Measurements from ENCODE around the gene CRPPA.
"Not testable (repeated sequence)": the region's sequence is repeated elsewhere in the genome, so short reads cannot be mapped to it uniquely, and the experiment has no call there.

CRPPA gene

DNA sequence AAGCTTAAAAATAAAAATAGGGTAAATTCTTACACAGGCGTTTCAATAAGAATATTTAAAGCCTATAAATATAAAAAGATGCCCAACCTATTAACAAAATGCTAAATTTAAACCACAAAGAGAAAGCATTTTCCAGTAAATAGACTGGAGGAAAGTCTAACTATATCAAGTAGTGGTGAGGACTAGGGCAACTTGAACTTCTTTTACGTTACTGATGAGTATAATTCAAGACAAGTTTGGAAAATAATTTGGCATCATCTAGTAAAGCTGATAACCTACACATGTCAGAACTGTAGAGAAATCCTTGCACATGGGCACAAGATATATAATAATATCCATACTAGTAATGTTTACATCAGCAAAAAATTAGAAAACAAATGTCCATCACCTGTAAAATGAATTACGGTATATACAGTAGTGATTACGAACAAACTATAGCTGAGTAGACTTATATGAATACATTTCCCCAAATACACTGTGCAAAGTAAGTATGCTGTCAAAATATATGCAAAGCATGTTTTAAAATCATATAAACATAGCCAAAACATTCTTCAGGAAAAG lies 27.4 kb downstream of the CRPPA start:
- no peak for TF ChIP-seq SP3 (tag by site-specific recombination; IDR thresholded peaks at IDR 0.05)
- TF ChIP-seq, protein P1, sequence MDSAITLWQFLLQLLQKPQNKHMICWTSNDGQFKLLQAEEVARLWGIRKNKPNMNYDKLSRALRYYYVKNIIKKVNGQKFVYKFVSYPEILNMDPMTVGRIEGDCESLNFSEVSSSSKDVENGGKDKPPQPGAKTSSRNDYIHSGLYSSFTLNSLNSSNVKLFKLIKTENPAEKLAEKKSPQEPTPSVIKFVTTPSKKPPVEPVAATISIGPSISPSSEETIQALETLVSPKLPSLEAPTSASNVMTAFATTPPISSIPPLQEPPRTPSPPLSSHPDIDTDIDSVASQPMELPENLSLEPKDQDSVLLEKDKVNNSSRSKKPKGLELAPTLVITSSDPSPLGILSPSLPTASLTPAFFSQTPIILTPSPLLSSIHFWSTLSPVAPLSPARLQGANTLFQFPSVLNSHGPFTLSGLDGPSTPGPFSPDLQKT (IDR thresholded peaks at IDR 0.05; ENCODE audit: borderline replicate concordance, low read depth, low read length) = no peak
- TF ChIP-seq ZEB2 (tag by site-specific recombination; IDR thresholded peaks at IDR 0.05) = no peak
- peak; percentile 87 for TF ChIP-seq ZNF184 (tag by site-specific recombination; IDR thresholded peaks at IDR 0.05)
- TF ChIP-seq ZNF202 (tag by site-specific recombination; IDR thresholded peaks at IDR 0.05; ENCODE audit: borderline replicate concordance) = no peak
- TF ChIP-seq KLF16 (tag by site-specific recombination; IDR thresholded peaks at IDR 0.05) = no peak
- no peak for TF ChIP-seq ZNF140 (tag by site-specific recombination; IDR thresholded peaks at IDR 0.05)
- TF ChIP-seq, protein P2, sequence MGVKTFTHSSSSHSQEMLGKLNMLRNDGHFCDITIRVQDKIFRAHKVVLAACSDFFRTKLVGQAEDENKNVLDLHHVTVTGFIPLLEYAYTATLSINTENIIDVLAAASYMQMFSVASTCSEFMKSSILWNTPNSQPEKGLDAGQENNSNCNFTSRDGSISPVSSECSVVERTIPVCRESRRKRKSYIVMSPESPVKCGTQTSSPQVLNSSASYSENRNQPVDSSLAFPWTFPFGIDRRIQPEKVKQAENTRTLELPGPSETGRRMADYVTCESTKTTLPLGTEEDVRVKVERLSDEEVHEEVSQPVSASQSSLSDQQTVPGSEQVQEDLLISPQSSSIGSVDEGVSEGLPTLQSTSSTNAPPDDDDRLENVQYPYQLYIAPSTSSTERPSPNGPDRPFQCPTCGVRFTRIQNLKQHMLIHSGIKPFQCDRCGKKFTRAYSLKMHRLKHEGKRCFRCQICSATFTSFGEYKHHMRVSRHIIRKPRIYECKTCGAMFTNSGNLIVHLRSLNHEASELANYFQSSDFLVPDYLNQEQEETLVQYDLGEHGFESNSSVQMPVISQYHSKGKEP (tag by site-specific recombination; IDR thresholded peaks at IDR 0.05) = no peak
- POLR2A ChIA-PET = no interaction called here
- Histone ChIP-seq H3K27ac (ENCODE audit: extremely low read depth, low read depth, low read length) (no peak overlapping the region), H3K4me3 (ENCODE audit: low read depth, low read length) (no peak overlapping the region), H3K4me1 (ENCODE audit: control insufficient read depth, insufficient read depth, low read length) (no peaks in the 10 kb centered on the region), H3K36me3 (ENCODE audit: control insufficient read depth in 2 of 2, insufficient read depth in 1 of 2, low read length in 2 of 2) (no peaks in the 10 kb centered on the region), H3K9me3 (ENCODE audit: control insufficient read depth, insufficient read depth, low read depth, low read length) (no peaks in the 10 kb centered on the region)
- CTCF ChIA-PET = interaction anchor here (1.0 kb wide), 1 partner anchor 246 kb away, joined by 3 read pairs; no protein-coding TSS in a partner anchor

DNA sequence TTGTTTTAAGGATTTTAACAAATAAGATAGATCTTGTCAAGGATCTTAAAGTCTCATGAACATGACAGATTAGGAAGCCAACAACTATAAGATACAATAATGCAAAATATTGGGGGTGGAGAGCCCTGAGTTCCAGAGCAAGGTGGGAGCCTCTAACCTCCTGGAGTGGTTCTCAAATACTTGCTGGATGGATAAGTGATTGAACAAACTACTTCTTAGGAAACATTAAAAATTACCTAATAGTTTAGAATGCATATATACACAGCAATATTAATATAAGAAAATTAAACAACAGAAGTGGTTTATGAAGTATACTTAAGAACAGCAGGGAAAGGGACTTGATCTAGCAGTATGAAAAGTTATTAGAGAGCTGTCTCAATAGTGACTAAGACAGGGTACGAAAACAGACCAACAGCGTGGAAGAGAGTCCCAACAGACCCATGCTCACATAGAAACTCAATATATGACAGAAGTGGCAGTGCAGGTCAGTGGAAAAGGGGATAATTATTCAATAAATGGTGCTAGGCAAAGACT lies 28.3 kb downstream of the CRPPA start:
- Histone ChIP-seq H3K4me3 (ENCODE audit: low read depth, low read length) (no peak overlapping the region), H3K9me3 (ENCODE audit: control insufficient read depth, insufficient read depth, low read depth, low read length) (no peaks in the 10 kb centered on the region), H3K36me3 (ENCODE audit: control insufficient read depth in 2 of 2, insufficient read depth in 1 of 2, low read length in 2 of 2) (no peaks in the 10 kb centered on the region), H3K4me1 (ENCODE audit: control insufficient read depth, insufficient read depth, low read length) (no peaks in the 10 kb centered on the region), H3K27ac (ENCODE audit: extremely low read depth, low read depth, low read length) (no peak overlapping the region)
- TF ChIP-seq ZNF571 (tag by site-specific recombination; IDR thresholded peaks at IDR 0.05) (no peak), ZNF221 (tag by site-specific recombination; IDR thresholded peaks at IDR 0.05; ENCODE audit: borderline replicate concordance) (no peak)
- TF ChIP-seq, protein P3, sequence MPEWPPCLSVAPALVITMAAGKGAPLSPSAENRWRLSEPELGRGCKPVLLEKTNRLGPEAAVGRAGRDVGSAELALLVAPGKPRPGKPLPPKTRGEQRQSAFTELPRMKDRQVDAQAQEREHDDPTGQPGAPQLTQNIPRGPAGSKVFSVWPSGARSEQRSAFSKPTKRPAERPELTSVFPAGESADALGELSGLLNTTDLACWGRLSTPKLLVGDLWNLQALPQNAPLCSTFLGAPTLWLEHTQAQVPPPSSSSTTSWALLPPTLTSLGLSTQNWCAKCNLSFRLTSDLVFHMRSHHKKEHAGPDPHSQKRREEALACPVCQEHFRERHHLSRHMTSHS (tag by site-specific recombination; IDR thresholded peaks at IDR 0.05) = no peak
- ChIA-PET POLR2A (no interaction called here), CTCF (no interaction called here)

DNA sequence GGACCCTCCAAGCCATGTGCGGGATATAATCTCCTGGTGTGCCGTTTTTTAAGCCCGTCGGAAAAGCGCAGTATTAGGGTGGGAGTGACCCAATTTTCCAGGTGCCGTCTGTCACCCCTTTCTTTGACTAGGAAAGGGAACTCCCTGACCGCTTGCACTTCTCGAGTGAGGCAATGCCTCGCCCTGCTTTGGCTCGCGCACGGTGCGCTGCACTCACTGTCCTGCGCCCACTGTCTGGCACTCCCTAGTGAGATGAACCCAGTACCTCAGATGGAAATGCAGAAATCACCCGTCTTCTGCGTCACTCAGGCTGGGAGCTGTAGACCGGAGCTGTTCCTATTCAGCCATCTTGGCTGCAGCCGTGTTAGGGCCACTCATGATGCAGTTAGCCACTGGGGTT lies 37.6 kb downstream of the CRPPA start:
- CTCF ChIA-PET; H3K27ac ChIP-seq (ENCODE audit: extremely low read depth, low read depth, low read length); H3K4me3 ChIP-seq (ENCODE audit: low read depth, low read length); H3K36me3 ChIP-seq (ENCODE audit: control insufficient read depth in 2 of 2, insufficient read depth in 1 of 2, low read length in 2 of 2); H3K9me3 ChIP-seq (ENCODE audit: control insufficient read depth, insufficient read depth, low read depth, low read length); H3K4me1 ChIP-seq (ENCODE audit: control insufficient read depth, insufficient read depth, low read length); POLR2A ChIA-PET: not testable (repeated sequence)

DNA sequence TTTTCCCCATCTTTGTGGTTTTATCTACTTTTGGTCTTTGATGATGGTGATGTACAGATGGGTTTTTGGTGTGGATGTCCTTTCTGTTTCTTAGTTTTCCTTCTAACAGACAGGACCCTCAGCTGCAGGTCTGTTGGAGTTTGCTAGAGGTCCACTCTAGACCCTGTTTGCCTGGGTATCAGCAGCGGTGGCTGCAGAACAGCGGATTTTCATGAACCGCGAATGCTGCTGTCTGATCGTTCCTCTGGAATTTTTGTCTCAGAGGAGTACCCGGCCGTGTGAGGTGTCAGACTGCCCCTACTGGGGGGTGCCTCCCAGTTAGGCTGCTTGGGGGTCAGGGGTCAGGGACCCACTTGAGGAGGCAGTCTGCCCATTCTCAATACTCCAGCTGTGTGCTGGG lies 38.2 kb downstream of the CRPPA start:
- H3K36me3 ChIP-seq (ENCODE audit: control insufficient read depth in 2 of 2, insufficient read depth in 1 of 2, low read length in 2 of 2); H3K27ac ChIP-seq (ENCODE audit: extremely low read depth, low read depth, low read length); H3K4me3 ChIP-seq (ENCODE audit: low read depth, low read length); H3K9me3 ChIP-seq (ENCODE audit: control insufficient read depth, insufficient read depth, low read depth, low read length); CTCF ChIA-PET; H3K4me1 ChIP-seq (ENCODE audit: control insufficient read depth, insufficient read depth, low read length); POLR2A ChIA-PET: not testable (repeated sequence)

All from HEK293 (cell line).